ENCODE results near the gene AK3. TPM values are rescaled to one million over a fixed set of nuclear protein-coding genes. Genes with fewer than 3 reads are reported as not detected.
"Not testable (repeated sequence)": the region's sequence is repeated elsewhere in the genome, so short reads cannot be mapped to it uniquely, and the experiment has no call there.

The AK3 gene
- total RNA-seq, 1 donor from 2014 or later = 33.9 TPM

DNA sequence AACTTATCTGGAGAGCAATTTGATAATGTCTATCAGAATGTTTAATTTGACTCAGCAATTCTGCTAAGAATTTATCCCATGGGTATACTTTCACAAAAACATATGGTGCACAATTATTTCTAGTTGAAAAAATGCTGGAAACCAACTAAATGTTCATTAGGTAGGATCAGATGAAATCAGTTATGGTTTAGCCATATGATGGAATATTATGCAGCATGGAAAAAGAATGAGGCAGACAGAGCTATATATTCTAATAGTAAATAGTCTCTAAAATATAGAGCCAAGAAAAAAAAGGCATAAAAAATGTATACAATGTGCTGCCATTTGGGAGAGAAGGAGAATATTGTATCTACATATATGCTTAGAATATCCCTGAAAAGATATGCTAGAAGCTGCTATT lies 71.1 kb downstream of the AK3 start:
- Mint-ChIP-seq H3K27ac (no peak overlapping the region), H3K9me3 (no peaks in the 10 kb centered on the region), H3K27me3 (ENCODE audit: low read depth) (peaks cover 8% of the 10 kb centered on the region), H3K4me3 (ENCODE audit: low read depth) (no peak overlapping the region), H3K4me1 (ENCODE audit: low read depth) (peaks cover 40% of the 10 kb centered on the region), H3K36me3 (ENCODE audit: low read depth) (no peaks in the 10 kb centered on the region)
- no peak for DNase-seq (ENCODE audit: low spot score)
- intact Hi-C loops (cut with micrococcal nuclease) = loop anchor here (10.0 kb wide), 1 partner anchor 365 kb away; the partner anchor contains the start of gene GLIS3

GRCh38 chr9:4668604-4669003 lies 72.4 kb downstream of the AK3 start:
- Mint-ChIP-seq H3K27ac (no peak overlapping the region), H3K36me3 (ENCODE audit: low read depth) (no peaks in the 10 kb centered on the region), H3K4me3 (ENCODE audit: low read depth) (no peak overlapping the region), H3K4me1 (ENCODE audit: low read depth) (peaks cover 52% of the 10 kb centered on the region), H3K27me3 (ENCODE audit: low read depth) (peaks cover 8% of the 10 kb centered on the region), H3K9me3 (no peaks in the 10 kb centered on the region)
- intact Hi-C loops (cut with micrococcal nuclease) = no loop called here
- DNase-seq (ENCODE audit: low spot score) = no peak

DNA sequence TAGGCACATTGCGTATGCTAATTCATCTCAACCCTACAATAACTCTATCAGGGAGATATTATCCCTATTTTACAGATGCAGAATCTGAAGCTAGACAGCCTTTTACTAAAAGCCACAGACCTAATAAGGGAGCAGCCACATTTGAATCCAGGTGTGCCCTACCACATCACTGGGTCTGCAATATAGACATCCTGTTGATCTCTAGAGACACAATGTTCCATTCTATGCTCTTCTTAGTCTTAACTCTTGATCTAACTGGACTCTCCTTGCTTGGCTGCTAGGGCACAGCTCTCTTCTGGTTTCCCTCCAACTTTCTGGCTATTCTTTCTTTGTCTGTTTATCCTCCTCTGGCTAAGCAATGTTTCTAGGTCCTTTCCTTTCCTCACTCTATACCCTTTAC lies 73.3 kb downstream of the AK3 start:
- intact Hi-C loops (cut with micrococcal nuclease) = no loop called here
- peaks cover 8% of the 10 kb centered on the region for H3K27me3 Mint-ChIP-seq (ENCODE audit: low read depth)
- peaks cover 59% of the 10 kb centered on the region for H3K4me1 Mint-ChIP-seq (ENCODE audit: low read depth)
- H3K36me3 Mint-ChIP-seq (ENCODE audit: low read depth) = no peaks in the 10 kb centered on the region
- no peak overlapping the region for H3K27ac Mint-ChIP-seq
- DNase-seq (ENCODE audit: low spot score) = no peak
- H3K4me3 Mint-ChIP-seq (ENCODE audit: low read depth) = no peak overlapping the region
- H3K9me3 Mint-ChIP-seq = no peaks in the 10 kb centered on the region

DNA sequence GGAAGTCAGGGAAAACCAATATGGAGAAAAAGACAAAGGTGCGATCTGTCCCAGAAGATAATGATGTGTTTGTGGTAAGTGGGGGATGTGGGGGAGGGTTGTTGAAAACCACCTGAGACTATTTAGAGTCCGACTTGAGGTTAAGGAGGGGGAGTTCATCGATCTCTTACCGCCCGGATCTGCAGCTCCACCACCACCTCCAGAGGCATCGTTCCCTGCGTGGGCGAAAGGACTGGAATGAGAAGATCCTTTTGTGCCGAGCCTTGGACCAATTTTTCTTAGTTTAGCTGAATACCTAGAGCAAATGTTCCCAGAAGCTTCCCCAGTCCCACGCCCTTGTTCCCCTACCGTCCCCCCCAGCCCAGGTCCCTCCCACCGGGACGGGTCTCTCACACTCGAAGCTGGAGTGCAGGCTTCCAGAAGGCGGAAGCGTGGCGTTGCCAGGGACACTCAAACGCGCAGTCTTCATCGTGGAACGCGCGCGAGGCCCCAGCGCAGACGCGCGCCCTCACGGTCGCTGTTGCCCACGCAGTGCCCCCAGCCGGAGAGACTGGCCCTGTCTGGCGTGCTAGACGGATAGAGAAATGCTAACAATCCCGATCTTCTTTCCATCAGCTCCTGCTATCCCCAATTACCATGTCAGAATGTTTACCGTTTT lies 74.8 kb downstream of the AK3 start, which contains the start of gene SPATA6L:
Gene SPATA6L, minus strand, starts transcription at position 439 of the 658 bp plus-strand sequence. Its CDS starts 230 bp downstream, at position 209.
- peaks cover 8% of the 10 kb centered on the region for H3K27me3 Mint-ChIP-seq (ENCODE audit: low read depth)
- H3K4me3 Mint-ChIP-seq (ENCODE audit: low read depth) = peak within 1 kb of the TSS; percentile 74
- peak within 1 kb of the TSS; percentile 28 for H3K27ac Mint-ChIP-seq
- intact Hi-C loops (cut with micrococcal nuclease) = loop anchor here (1.0 kb wide), 1 partner anchor 13 kb away; the partner anchor contains the start of gene CDC37L1
- peaks cover 66% of the 10 kb centered on the region for H3K4me1 Mint-ChIP-seq (ENCODE audit: low read depth)
- H3K9me3 Mint-ChIP-seq = no peaks in the 10 kb centered on the region
- no peaks in the 10 kb centered on the region for H3K36me3 Mint-ChIP-seq (ENCODE audit: low read depth)
- no peak for DNase-seq (ENCODE audit: low spot score)

DNA sequence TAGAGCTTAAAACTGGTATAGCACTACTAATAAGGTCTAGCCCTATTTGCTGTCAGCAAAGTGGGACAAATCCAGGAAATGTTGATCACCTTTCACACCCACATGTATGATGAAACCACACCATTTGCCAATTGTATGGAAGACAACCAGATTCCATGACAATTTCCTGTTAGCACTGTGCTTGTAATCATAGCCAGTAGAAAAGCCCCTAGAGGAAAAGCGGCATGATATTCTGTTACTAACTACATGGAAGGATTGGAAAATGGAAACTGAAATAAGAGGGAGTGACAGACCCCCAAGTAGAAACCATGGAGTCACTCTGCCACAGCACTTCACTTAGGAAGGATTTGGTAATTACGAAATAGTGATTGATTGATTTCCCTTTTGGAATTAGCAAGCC lies 75.6 kb downstream of the AK3 start:
- Mint-ChIP-seq H3K36me3 (ENCODE audit: low read depth) (no peaks in the 10 kb centered on the region), H3K4me1 (ENCODE audit: low read depth) (peaks cover 58% of the 10 kb centered on the region), H3K4me3 (ENCODE audit: low read depth) (peak overlapping the region; percentile 37), H3K27ac (no peak overlapping the region), H3K27me3 (ENCODE audit: low read depth) (peaks cover 10% of the 10 kb centered on the region), H3K9me3 (no peaks in the 10 kb centered on the region)
- intact Hi-C loops (cut with micrococcal nuclease) = no loop called here
- DNase-seq (ENCODE audit: low spot score) = no peak

DNA sequence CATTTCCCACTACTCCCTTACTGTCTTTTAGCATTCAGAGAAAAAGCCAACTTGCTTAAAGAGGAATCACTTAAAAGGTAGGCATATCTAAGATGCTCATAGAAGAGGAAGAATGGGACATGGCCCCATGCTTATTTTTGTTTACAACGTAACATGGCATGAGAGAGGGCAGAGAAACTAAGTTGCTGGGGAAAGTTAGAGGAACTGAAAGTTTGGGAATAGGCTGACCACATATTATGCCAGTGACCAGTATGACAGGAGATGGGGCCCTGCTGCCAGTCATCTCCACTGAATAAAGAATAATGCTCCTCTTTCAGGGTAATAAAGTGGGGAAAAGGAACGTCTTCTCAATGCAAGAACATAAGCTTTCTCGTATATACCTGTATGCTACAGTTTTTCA lies 77.0 kb downstream of the AK3 start:
- Mint-ChIP-seq H3K27me3 (ENCODE audit: low read depth) (peaks cover 19% of the 10 kb centered on the region), H3K4me1 (ENCODE audit: low read depth) (peaks cover 55% of the 10 kb centered on the region), H3K4me3 (ENCODE audit: low read depth) (peak overlapping the region; percentile 31), H3K9me3 (no peaks in the 10 kb centered on the region), H3K27ac (no peak overlapping the region), H3K36me3 (ENCODE audit: low read depth) (no peaks in the 10 kb centered on the region)
- no peak for DNase-seq (ENCODE audit: low spot score)
- intact Hi-C loops (cut with micrococcal nuclease) = loop anchor here (5.0 kb wide), 1 partner anchor 78 kb away; the partner anchor contains the start of gene AK3

- Mint-ChIP-seq H3K36me3 (ENCODE audit: low read depth) (no peaks in the 10 kb centered on the region), H3K4me3 (ENCODE audit: low read depth) (peak overlapping the region; percentile 81), H3K27ac (peak overlapping the region; percentile 16), H3K9me3 (no peaks in the 10 kb centered on the region), H3K27me3 (ENCODE audit: low read depth) (peaks cover 15% of the 10 kb centered on the region), H3K4me1 (ENCODE audit: low read depth) (peaks cover 51% of the 10 kb centered on the region)
- intact Hi-C loops (cut with micrococcal nuclease) = loop anchor here (5.0 kb wide), 1 partner anchor 79 kb away; the partner anchor contains the start of gene AK3
- no peak for DNase-seq (ENCODE audit: low spot score)
These were observed 77.8 kb downstream of the AK3 start for GRCh38 chr9:4662989-4663792.

GRCh38 chr9:4662108-4662988 lies 78.7 kb downstream of the AK3 start, which contains the start of gene PLPP6:
Gene PLPP6 (plus strand): TSS chr9:4662294. CDS start chr9:4662376, 82 bp downstream.
- intact Hi-C loops (cut with micrococcal nuclease) = loop anchor here (5.0 kb wide), 1 partner anchor 80 kb away; the partner anchor contains the start of gene AK3
- peak; percentile 73 for DNase-seq (ENCODE audit: low spot score)
- no peaks in the 10 kb centered on the region for H3K36me3 Mint-ChIP-seq (ENCODE audit: low read depth)
- H3K4me3 Mint-ChIP-seq (ENCODE audit: low read depth) = peak within 1 kb of the TSS; percentile 86
- H3K9me3 Mint-ChIP-seq = no peaks in the 10 kb centered on the region
- H3K27me3 Mint-ChIP-seq (ENCODE audit: low read depth) = peaks cover 13% of the 10 kb centered on the region
- peak within 1 kb of the TSS; percentile 63 for H3K27ac Mint-ChIP-seq
- peaks cover 48% of the 10 kb centered on the region for H3K4me1 Mint-ChIP-seq (ENCODE audit: low read depth)

DNA sequence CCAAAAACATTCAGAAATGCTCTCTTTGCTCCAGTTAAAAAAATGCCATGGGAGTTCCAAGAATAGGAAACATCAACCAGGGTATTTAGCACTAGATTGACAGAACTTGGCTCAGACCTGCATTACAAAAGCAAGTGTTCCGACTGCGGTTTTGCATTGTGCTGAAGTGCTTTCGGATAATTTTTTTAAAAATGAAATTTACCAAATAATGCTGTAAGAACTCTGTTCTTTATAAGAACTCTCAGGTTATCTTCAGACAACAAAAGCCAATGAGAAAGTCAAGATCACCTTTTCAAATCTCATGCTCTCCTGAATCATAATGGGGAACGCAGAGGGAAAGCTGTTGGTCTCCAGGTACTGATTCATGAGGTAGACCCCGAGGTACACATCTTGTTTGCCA lies 79.4 kb downstream of the AK3 start:
- intact Hi-C loops (cut with micrococcal nuclease) = loop anchor here (5.0 kb wide), 1 partner anchor 81 kb away; the partner anchor contains the start of gene AK3
- Mint-ChIP-seq H3K4me3 (ENCODE audit: low read depth) (peak overlapping the region; percentile 86), H3K27me3 (ENCODE audit: low read depth) (peaks cover 13% of the 10 kb centered on the region), H3K9me3 (no peaks in the 10 kb centered on the region), H3K4me1 (ENCODE audit: low read depth) (peaks cover 42% of the 10 kb centered on the region), H3K27ac (peak overlapping the region; percentile 63), H3K36me3 (ENCODE audit: low read depth) (no peaks in the 10 kb centered on the region)
- DNase-seq (ENCODE audit: low spot score) = no peak

DNA sequence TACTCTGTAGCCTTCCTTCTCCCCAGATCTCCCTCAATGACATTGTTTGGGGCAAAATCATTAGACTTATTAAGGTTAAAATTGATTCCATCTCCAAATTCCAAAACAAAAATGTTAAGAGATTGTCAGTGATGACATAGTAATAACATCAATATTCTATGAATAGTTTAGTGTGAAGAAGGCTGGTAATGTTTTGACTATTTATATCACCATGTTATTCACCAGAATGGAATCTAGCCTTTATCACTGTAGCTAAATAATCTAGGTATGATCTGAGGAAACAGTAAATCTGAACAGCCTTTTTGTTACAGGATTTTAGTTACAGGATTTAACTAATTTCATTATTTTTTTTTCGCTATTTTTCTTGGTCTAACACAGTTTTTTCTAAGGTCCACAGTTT lies 79.8 kb downstream of the AK3 start:
- H3K27ac Mint-ChIP-seq = no peak overlapping the region
- no peaks in the 10 kb centered on the region for H3K36me3 Mint-ChIP-seq (ENCODE audit: low read depth)
- intact Hi-C loops (cut with micrococcal nuclease) = loop anchor here (5.0 kb wide), 1 partner anchor 81 kb away; the partner anchor contains the start of gene AK3
- no peaks in the 10 kb centered on the region for H3K9me3 Mint-ChIP-seq
- H3K4me1 Mint-ChIP-seq (ENCODE audit: low read depth) = peaks cover 38% of the 10 kb centered on the region
- H3K4me3 Mint-ChIP-seq (ENCODE audit: low read depth) = no peak overlapping the region
- no peak for DNase-seq (ENCODE audit: low spot score)
- H3K27me3 Mint-ChIP-seq (ENCODE audit: low read depth) = peaks cover 14% of the 10 kb centered on the region

- intact Hi-C loops (cut with micrococcal nuclease) = loop anchor here (5.0 kb wide), 1 partner anchor 82 kb away; the partner anchor contains the start of gene AK3
- not testable (repeated sequence) for H3K4me3 Mint-ChIP-seq (ENCODE audit: low read depth); H3K27ac Mint-ChIP-seq; H3K9me3 Mint-ChIP-seq; H3K36me3 Mint-ChIP-seq (ENCODE audit: low read depth); DNase-seq (ENCODE audit: low spot score)
- peaks cover 14% of the 10 kb centered on the region for H3K27me3 Mint-ChIP-seq (ENCODE audit: low read depth)
- peaks cover 33% of the 10 kb centered on the region for H3K4me1 Mint-ChIP-seq (ENCODE audit: low read depth)
These were observed 80.3 kb downstream of the AK3 start for GRCh38 chr9:4660665-4661064.
